Neural crest cell (in vitro differentiated cells): ENCODE data around the gene EVI5. TPM values are rescaled to one million over a fixed set of nuclear protein-coding genes. Genes with fewer than 3 reads are reported as not detected.
"Not testable (repeated sequence)": the region's sequence is repeated elsewhere in the genome, so short reads cannot be mapped to it uniquely, and the experiment has no call there.

ENCODE experiments used
- DNase-seq: peaks from one replicate; pipeline ENCODE4 v3.0.0; 2021; ENCODE audit warnings: low read depth, mixed read lengths, low spot score
- H3K27ac Mint-ChIP-seq: one replicate; pipeline ENCODE4 v1.8.0; 2021; ENCODE audit warnings: mild to moderate bottlenecking, mixed read lengths; ENCODE audit not compliant: unreplicated experiment
- H3K27me3 Mint-ChIP-seq: 2 replicates; pipeline ENCODE4 v1.8.0; 2021; ENCODE audit warnings: low read depth, mild to moderate bottlenecking, mixed read lengths
- H3K36me3 Mint-ChIP-seq: 2 replicates; pipeline ENCODE4 v1.8.0; 2021; ENCODE audit warnings: low read depth, mild to moderate bottlenecking, mixed read lengths
- H3K4me1 Mint-ChIP-seq: 2 replicates; pipeline ENCODE4 v1.8.0; 2021; ENCODE audit warnings: mixed read lengths
- H3K4me3 Mint-ChIP-seq: one replicate; pipeline ENCODE4 v1.8.0; 2021; ENCODE audit warnings: mild to moderate bottlenecking, mixed read lengths
- H3K9me3 Mint-ChIP-seq: 2 replicates; pipeline ENCODE4 v1.8.0; 2021; ENCODE audit warnings: mixed read lengths
- CTCF ChIP-seq: fragments of 200-600 bp; sonication (generic); conservative IDR thresholded peaks from 2 replicates; pipeline ENCODE4 v1.5.0; 2021; ENCODE audit warnings: antibody characterized with exemption, mild to moderate bottlenecking
- total RNA-seq: library from RNA; stranded (reverse); gene quantifications from 2 replicates; pipeline ENCODE4 v1.2.1, GENCODE V29; 2021

EVI5 gene
- total RNA-seq, 1 donor from 2014 or later = 24.7 TPM

DNA sequence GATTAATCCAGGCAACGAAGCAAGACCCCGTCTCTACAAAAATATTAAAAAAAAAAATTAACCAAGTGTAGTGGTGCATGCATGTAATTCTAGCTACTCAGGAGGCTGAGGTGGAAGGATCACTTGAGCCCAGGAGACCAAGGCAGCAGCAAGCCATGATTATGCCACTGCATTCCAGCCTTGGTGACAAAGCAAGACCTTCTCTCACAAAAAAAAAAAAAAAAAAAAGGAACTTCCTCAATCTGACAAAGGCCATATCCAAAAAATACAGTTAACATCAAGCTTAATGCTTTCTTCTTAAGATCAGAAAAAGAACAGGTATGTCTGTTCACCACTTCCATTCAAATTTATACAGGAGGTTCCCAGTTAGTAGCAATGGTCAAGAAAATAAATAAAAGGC lies 54.4 kb downstream of the EVI5 start:
- H3K27ac Mint-ChIP-seq = no peak overlapping the region
- H3K9me3 Mint-ChIP-seq = peaks cover 8% of the 10 kb centered on the region
- no peaks in the 10 kb centered on the region for H3K27me3 Mint-ChIP-seq
- no peak overlapping the region for H3K4me3 Mint-ChIP-seq
- DNase-seq = no peak
- no peak for TF ChIP-seq CTCF
- peaks cover 4% of the 10 kb centered on the region for H3K4me1 Mint-ChIP-seq
- peaks cover 19% of the 10 kb centered on the region for H3K36me3 Mint-ChIP-seq

DNA sequence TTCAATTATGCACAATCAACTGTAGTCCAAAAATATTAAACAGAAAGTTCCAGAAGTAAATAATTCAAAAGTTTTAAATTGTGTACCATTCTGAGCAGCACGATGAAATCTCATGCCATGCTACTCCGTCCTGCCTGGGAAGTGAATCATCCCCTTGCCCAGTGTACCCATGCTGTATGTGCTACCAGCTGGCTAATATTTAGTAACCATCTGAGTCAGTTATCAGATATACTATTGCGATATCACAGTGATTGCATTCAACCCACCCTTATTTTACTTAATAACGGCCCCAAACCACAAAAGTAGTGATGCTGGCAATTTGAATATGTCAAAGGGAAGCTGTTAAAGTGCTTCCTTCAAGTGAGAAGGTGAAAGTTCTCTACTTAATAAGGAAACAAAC lies 56.2 kb downstream of the EVI5 start:
- Mint-ChIP-seq H3K4me3 (no peak overlapping the region), H3K27ac (no peak overlapping the region), H3K9me3 (peaks cover 7% of the 10 kb centered on the region), H3K4me1 (peaks cover 4% of the 10 kb centered on the region), H3K36me3 (peaks cover 19% of the 10 kb centered on the region), H3K27me3 (no peaks in the 10 kb centered on the region)
- DNase-seq = no peak
- no peak for TF ChIP-seq CTCF

GRCh38 chr1:92723713-92724112 lies 61.2 kb downstream of the EVI5 start:
- not testable (repeated sequence) for DNase-seq, H3K9me3 Mint-ChIP-seq, H3K4me1 Mint-ChIP-seq, H3K4me3 Mint-ChIP-seq, H3K27me3 Mint-ChIP-seq, H3K27ac Mint-ChIP-seq
- peaks cover 37% of the 10 kb centered on the region for H3K36me3 Mint-ChIP-seq

GRCh38 chr1:92721886-92722285 lies 63.0 kb downstream of the EVI5 start:
- Mint-ChIP-seq H3K9me3 (peaks cover 14% of the 10 kb centered on the region), H3K4me3 (no peak overlapping the region), H3K27ac (no peak overlapping the region), H3K27me3 (no peaks in the 10 kb centered on the region), H3K36me3 (peaks cover 51% of the 10 kb centered on the region), H3K4me1 (no peaks in the 10 kb centered on the region)
- no peak for DNase-seq
- TF ChIP-seq CTCF = no peak

GRCh38 chr1:92721157-92721556 lies 63.8 kb downstream of the EVI5 start:
- Mint-ChIP-seq H3K36me3 (peaks cover 55% of the 10 kb centered on the region), H3K9me3 (peaks cover 14% of the 10 kb centered on the region)
- not testable (repeated sequence) for H3K27me3 Mint-ChIP-seq, H3K4me1 Mint-ChIP-seq, H3K4me3 Mint-ChIP-seq, H3K27ac Mint-ChIP-seq, DNase-seq

GRCh38 chr1:92715476-92715951 lies 69.4 kb downstream of the EVI5 start:
- H3K27me3 Mint-ChIP-seq, H3K4me1 Mint-ChIP-seq, H3K4me3 Mint-ChIP-seq, H3K27ac Mint-ChIP-seq, DNase-seq: not testable (repeated sequence)
- H3K36me3 Mint-ChIP-seq = peaks cover 32% of the 10 kb centered on the region
- H3K9me3 Mint-ChIP-seq = peaks cover 12% of the 10 kb centered on the region

DNA sequence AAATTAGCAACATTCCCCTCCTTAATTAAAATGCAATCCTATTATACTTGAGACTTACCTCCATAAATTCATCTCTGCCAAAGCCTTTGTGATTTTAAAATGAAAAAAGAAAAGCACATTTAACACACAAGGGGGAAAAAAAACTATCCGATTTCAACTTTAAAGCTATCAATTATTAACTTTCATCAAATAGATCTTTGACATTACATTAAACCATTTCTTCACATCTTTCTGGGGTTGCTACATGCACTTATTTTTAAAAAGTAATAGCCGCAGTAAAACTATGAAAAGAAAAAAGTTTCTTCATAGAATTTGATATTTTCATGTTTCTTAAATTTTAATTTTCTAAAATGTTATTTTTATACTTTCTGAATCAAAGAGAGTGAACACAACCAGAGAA lies 71.0 kb downstream of the EVI5 start:
- TF ChIP-seq CTCF = no peak
- no peak overlapping the region for H3K4me3 Mint-ChIP-seq
- H3K27me3 Mint-ChIP-seq = no peaks in the 10 kb centered on the region
- H3K9me3 Mint-ChIP-seq = peaks cover 9% of the 10 kb centered on the region
- peaks cover 21% of the 10 kb centered on the region for H3K36me3 Mint-ChIP-seq
- peaks cover 8% of the 10 kb centered on the region for H3K4me1 Mint-ChIP-seq
- DNase-seq = no peak
- no peak overlapping the region for H3K27ac Mint-ChIP-seq
